ENCODE measurements around the gene GOLGA6L2. TPM values are rescaled to one million over a fixed set of nuclear protein-coding genes. Genes with fewer than 3 reads are reported as not detected.
"Not testable (repeated sequence)": the region's sequence is repeated elsewhere in the genome, so short reads cannot be mapped to it uniquely, and the experiment has no call there.

GOLGA6L2 gene
- total RNA-seq (2014; rRNA removed; shearing (Covaris generic)) = not detected in 2 replicates
- not detected in 2 replicates for polyA plus RNA-seq (2014; cell fraction: nucleus; rRNA removed)

GRCh38 chr15:23447107-23447500 lies at the start of gene GOLGA6L2:
Gene GOLGA6L2 (minus strand): TSS chr15:23447243. CDS start chr15:23447181, 62 bp downstream.
- peak; percentile 31 for DNase-seq (ENCODE audit: extremely low read depth, low read depth)

GRCh38 chr15:23484870-23485269 lies 37.8 kb upstream of the GOLGA6L2 start:
- DNase-seq (ENCODE audit: extremely low read depth, low read depth) = no peak

GRCh38 chr15:23483821-23484299 lies 36.8 kb upstream of the GOLGA6L2 start:
- no peak for DNase-seq (ENCODE audit: extremely low read depth, low read depth)

GRCh38 chr15:23482764-23483489 lies 35.9 kb upstream of the GOLGA6L2 start:
- DNase-seq (ENCODE audit: extremely low read depth, low read depth) = no peak

- DNase-seq (ENCODE audit: extremely low read depth, low read depth) = no peak
These were observed 35.2 kb upstream of the GOLGA6L2 start for GRCh38 chr15:23482228-23482627.

- DNase-seq (ENCODE audit: extremely low read depth, low read depth) = no peak
These were observed 30.9 kb upstream of the GOLGA6L2 start for GRCh38 chr15:23477920-23478319.

GRCh38 chr15:23472678-23473077 lies 25.6 kb upstream of the GOLGA6L2 start:
- no peak for DNase-seq (ENCODE audit: extremely low read depth, low read depth)

- DNase-seq (ENCODE audit: extremely low read depth, low read depth) = no peak
These were observed 25.0 kb upstream of the GOLGA6L2 start for GRCh38 chr15:23472033-23472432.

- DNase-seq (ENCODE audit: extremely low read depth, low read depth) = peak; percentile 11
These were observed 20.1 kb upstream of the GOLGA6L2 start for GRCh38 chr15:23467110-23467600.

GRCh38 chr15:23457890-23458289 lies 10.8 kb upstream of the GOLGA6L2 start:
- no peak for DNase-seq (ENCODE audit: extremely low read depth, low read depth)

- DNase-seq (ENCODE audit: extremely low read depth, low read depth) = no peak
These were observed 582 bp downstream of the GOLGA6L2 start for GRCh38 chr15:23446215-23447106.

- DNase-seq (ENCODE audit: extremely low read depth, low read depth) = no peak
These were observed 2.8 kb downstream of the GOLGA6L2 start for GRCh38 chr15:23444269-23444668.

- DNase-seq (ENCODE audit: extremely low read depth, low read depth) = no peak
These were observed 5.8 kb downstream of the GOLGA6L2 start for GRCh38 chr15:23441204-23441603.

GRCh38 chr15:23440596-23440995 lies 6.4 kb downstream of the GOLGA6L2 start:
- no peak for DNase-seq (ENCODE audit: extremely low read depth, low read depth)

GRCh38 chr15:23439513-23439912 lies 7.5 kb downstream of the GOLGA6L2 start:
- no peak for DNase-seq (ENCODE audit: extremely low read depth, low read depth)

- no peak for DNase-seq (ENCODE audit: extremely low read depth, low read depth)
These were observed 8.1 kb downstream of the GOLGA6L2 start for GRCh38 chr15:23438816-23439466.

- no peak for DNase-seq (ENCODE audit: extremely low read depth, low read depth)
These were observed 9.4 kb downstream of the GOLGA6L2 start for GRCh38 chr15:23437673-23438072.

GRCh38 chr15:23437146-23437545 lies 9.9 kb downstream of the GOLGA6L2 start:
- no peak for DNase-seq (ENCODE audit: extremely low read depth, low read depth)

- DNase-seq (ENCODE audit: extremely low read depth, low read depth) = no peak
These were observed 10.6 kb downstream of the GOLGA6L2 start for GRCh38 chr15:23436421-23436820.

GRCh38 chr15:23434699-23435098 lies 12.3 kb downstream of the GOLGA6L2 start:
- not testable (repeated sequence) for DNase-seq (ENCODE audit: extremely low read depth, low read depth)

GRCh38 chr15:23425327-23425726 lies 21.7 kb downstream of the GOLGA6L2 start:
- not testable (repeated sequence) for DNase-seq (ENCODE audit: extremely low read depth, low read depth)

All from NCI-H460 (cell line).